WTC11 (cell line): ENCODE measurements around the gene PTPRN2. TPM values are rescaled to one million over a fixed set of nuclear protein-coding genes. Genes with fewer than 3 reads are reported as not detected.

Experiments
- ATAC-seq: fragments of 200-7000 bp; cut with Tn5 transposase; 2 replicates; pipeline ENCODE4 v1.10.0; 2021; ENCODE audit warnings: mild to moderate bottlenecking, moderate library complexity
- CTCF ChIA-PET: fragments of 300-600 bp; sonication (Branson Sonifier 250); formaldehyde crosslinking; loops from one replicate; lab custom pipeline; 2021; ENCODE audit warnings: antibody characterized with exemption; lab: Charles Lee
- POLR2A ChIA-PET: fragments of 350-600 bp; sonication (Branson Sonifier 250); formaldehyde crosslinking; loops from one replicate; lab custom pipeline; 2021; ENCODE audit warnings: antibody characterized with exemption; lab: Charles Lee
- DNase-seq: peaks from one replicate; pipeline ENCODE4 v3.0.0; 2021; ENCODE audit warnings: low spot score
- H3K27ac Mint-ChIP-seq: 2 replicates; pipeline ENCODE4 v1.8.0; 2021; ENCODE audit warnings: mixed read lengths
- H3K27me3 Mint-ChIP-seq: 2 replicates; pipeline ENCODE4 v1.8.0; 2021; ENCODE audit warnings: low read depth, mild to moderate bottlenecking, moderate library complexity, mixed read lengths
- H3K36me3 Mint-ChIP-seq: 2 replicates; pipeline ENCODE4 v1.8.0; 2021; ENCODE audit warnings: mixed read lengths
- H3K4me1 Mint-ChIP-seq: 2 replicates; pipeline ENCODE4 v1.8.0; 2022; ENCODE audit warnings: mixed read lengths
- H3K4me3 Mint-ChIP-seq: 2 replicates; pipeline ENCODE4 v1.8.0; 2021; ENCODE audit warnings: mild to moderate bottlenecking, moderate library complexity, mixed read lengths
- H3K9me3 Mint-ChIP-seq: 2 replicates; pipeline ENCODE4 v1.8.0; 2021; ENCODE audit warnings: mixed read lengths
- FOXJ3 ChIP-seq: sonication (generic); formaldehyde crosslinking; IDR thresholded peaks from 2 replicates; pipeline ENCODE4 v1.9.0; 2021; ENCODE audit warnings: missing genetic modification reagents, mild to moderate bottlenecking, borderline replicate concordance
- GTF2I ChIP-seq: fragments of 250-450 bp; sonication (Bioruptor Pico); conservative IDR thresholded peaks from 2 replicates; pipeline ENCODE4 v1.4.0; 2021; ENCODE audit warnings: mild to moderate bottlenecking
- MXD4 ChIP-seq: fragments of 250-450 bp; sonication (Bioruptor Pico); IDR thresholded peaks from 2 replicates; pipeline ENCODE4 v1.8.0; 2021; ENCODE audit warnings: mild to moderate bottlenecking, moderate library complexity, borderline replicate concordance
- NFE2L1 ChIP-seq: sonication (generic); formaldehyde crosslinking; IDR thresholded peaks from 2 replicates; pipeline ENCODE4 v1.8.1; 2023; ENCODE audit warnings: missing genetic modification reagents
- NFYB ChIP-seq: sonication (generic); formaldehyde crosslinking; conservative IDR thresholded peaks from 2 replicates; pipeline ENCODE4 v1.8.0; 2022; ENCODE audit warnings: low read depth, missing genetic modification reagents
- OVOL2 ChIP-seq: fragments of 250-450 bp; sonication (Bioruptor Pico); IDR thresholded peaks from 2 replicates; pipeline ENCODE4 v1.9.0; 2021; ENCODE audit warnings: mild to moderate bottlenecking, borderline replicate concordance
- RELA ChIP-seq: sonication (generic); formaldehyde crosslinking; IDR thresholded peaks from 2 replicates; pipeline ENCODE4 v1.8.1; 2022; ENCODE audit warnings: missing genetic modification reagents, mild to moderate bottlenecking, borderline replicate concordance
- SMAD3 ChIP-seq: sonication (generic); formaldehyde crosslinking; IDR thresholded peaks from 2 replicates; pipeline ENCODE4 v1.8.0; 2022; ENCODE audit warnings: missing genetic modification reagents, mild to moderate bottlenecking, borderline replicate concordance
- SMAD4 ChIP-seq: sonication (generic); formaldehyde crosslinking; IDR thresholded peaks from 2 replicates; pipeline ENCODE4 v1.8.0; 2022; ENCODE audit warnings: mild to moderate bottlenecking, missing genetic modification reagents
- SOX15 ChIP-seq: fragments of 250-450 bp; sonication (Bioruptor Pico); IDR thresholded peaks from 2 replicates; pipeline ENCODE4 v1.9.0; 2021; ENCODE audit warnings: mild to moderate bottlenecking
- SP1 ChIP-seq: sonication (generic); formaldehyde crosslinking; conservative IDR thresholded peaks from 2 replicates; pipeline ENCODE4 v1.8.1; 2022; ENCODE audit warnings: missing genetic modification reagents
- TCF7 ChIP-seq: sonication (generic); formaldehyde crosslinking; IDR thresholded peaks from 2 replicates; pipeline ENCODE4 v1.8.0; 2022; ENCODE audit warnings: mild to moderate bottlenecking, low read depth, missing genetic modification reagents, moderate library complexity
- TEAD4 ChIP-seq: sonication (generic); formaldehyde crosslinking; IDR thresholded peaks from 2 replicates; pipeline ENCODE4 v1.8.0; 2022; ENCODE audit warnings: mild to moderate bottlenecking, missing genetic modification reagents
- TP53 ChIP-seq: sonication (generic); formaldehyde crosslinking; IDR thresholded peaks from 2 replicates; pipeline ENCODE4 v1.8.1; 2023; ENCODE audit warnings: mild to moderate bottlenecking, missing genetic modification reagents
- ZBTB21 ChIP-seq: sonication (generic); formaldehyde crosslinking; IDR thresholded peaks from 2 replicates; pipeline ENCODE4 v1.8.1; 2023; ENCODE audit warnings: mild to moderate bottlenecking, missing genetic modification reagents, borderline replicate concordance
- ZNF121 ChIP-seq: sonication (generic); formaldehyde crosslinking; IDR thresholded peaks from 2 replicates; pipeline ENCODE4 v1.8.0; 2023; ENCODE audit warnings: missing genetic modification reagents
- ZNF138 ChIP-seq: sonication (generic); formaldehyde crosslinking; conservative IDR thresholded peaks from 2 replicates; pipeline ENCODE4 v1.8.1; 2022; ENCODE audit warnings: mild to moderate bottlenecking, moderate library complexity, missing genetic modification reagents
- ZNF232 ChIP-seq: sonication (generic); formaldehyde crosslinking; IDR thresholded peaks from 2 replicates; pipeline ENCODE4 v1.8.0; 2022; ENCODE audit warnings: mild to moderate bottlenecking, missing genetic modification reagents
- ZNF671 ChIP-seq: fragments of 250-450 bp; sonication (Bioruptor Pico); IDR thresholded peaks from 2 replicates; pipeline ENCODE4 v1.8.0; 2021; ENCODE audit warnings: mild to moderate bottlenecking
- total RNA-seq: library from RNA; stranded (reverse); gene quantifications from 3 replicates; pipeline ENCODE4 v1.2.3, GENCODE V29; 2021
- TF ChIP-seq, protein P1 (sequence below): fragments of 200-600 bp; IDR thresholded peaks from 2 replicates; pipeline ENCODE4 v1.8.0; 2022; ENCODE audit warnings: antibody characterized with exemption
- TF ChIP-seq, protein P2 (sequence below): sonication (generic); formaldehyde crosslinking; IDR thresholded peaks from 2 replicates; pipeline ENCODE4 v1.8.1; 2023; ENCODE audit warnings: mild to moderate bottlenecking, missing genetic modification reagents, moderate library complexity
- TF ChIP-seq, protein P3 (sequence below): fragments of 250-450 bp; sonication (Bioruptor Pico); IDR thresholded peaks from 2 replicates; pipeline ENCODE4 v1.9.0; 2021; ENCODE audit warnings: mild to moderate bottlenecking
- TF ChIP-seq, protein P4 (sequence below): sonication (generic); formaldehyde crosslinking; IDR thresholded peaks from 2 replicates; pipeline ENCODE4 v1.8.0; 2022; ENCODE audit warnings: mild to moderate bottlenecking, missing genetic modification reagents
- TF ChIP-seq, protein P5 (sequence below): sonication (generic); formaldehyde crosslinking; IDR thresholded peaks from 2 replicates; pipeline ENCODE4 v1.8.1; 2022; ENCODE audit warnings: mild to moderate bottlenecking, moderate library complexity, missing genetic modification reagents
- TF ChIP-seq, protein P6 (sequence below): sonication (generic); formaldehyde crosslinking; IDR thresholded peaks from 2 replicates; pipeline ENCODE4 v1.8.1; 2022; ENCODE audit warnings: low read depth, missing genetic modification reagents, borderline replicate concordance
- TF ChIP-seq, protein P7 (sequence below): sonication (generic); formaldehyde crosslinking; IDR thresholded peaks from 2 replicates; pipeline ENCODE4 v1.8.1; 2023; ENCODE audit warnings: mild to moderate bottlenecking, missing genetic modification reagents, moderate library complexity

The PTPRN2 gene
- total RNA-seq, 1 experiment from 2014 or later, result 4.7 TPM

DNA sequence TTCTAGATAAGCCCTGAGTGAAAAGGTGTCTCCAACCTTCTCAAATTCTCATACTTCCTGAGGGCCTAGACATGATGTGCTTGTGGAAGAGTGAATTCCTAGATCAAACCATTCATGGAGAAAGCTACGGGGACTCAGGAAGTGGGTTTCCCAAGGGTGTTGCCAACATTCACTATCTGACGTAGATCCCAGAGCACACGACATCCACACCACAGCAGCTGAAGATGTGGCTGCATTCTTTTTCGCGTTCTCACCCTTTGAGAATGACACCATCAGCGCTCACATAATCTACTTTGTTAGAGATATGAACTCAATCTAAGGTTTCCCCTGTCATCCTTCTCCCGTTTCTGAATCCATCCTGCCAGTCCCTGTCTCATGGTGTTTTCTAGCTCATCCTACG lies 960.0 kb downstream of the PTPRN2 start:
- TF ChIP-seq ZBTB21, result no peak
- no peak for TF ChIP-seq ZNF671 (CRISPR knock-in tag)
- no peak for TF ChIP-seq TCF7 (CRISPR knock-in tag)
- TF ChIP-seq SP1 (CRISPR knock-in tag), result no peak
- no peak for TF ChIP-seq RELA (CRISPR knock-in tag)
- TF ChIP-seq NFYB (CRISPR knock-in tag), result no peak
- no peak for TF ChIP-seq OVOL2 (CRISPR knock-in tag)
- TF ChIP-seq MXD4, result no peak
- TF ChIP-seq, protein P1, sequence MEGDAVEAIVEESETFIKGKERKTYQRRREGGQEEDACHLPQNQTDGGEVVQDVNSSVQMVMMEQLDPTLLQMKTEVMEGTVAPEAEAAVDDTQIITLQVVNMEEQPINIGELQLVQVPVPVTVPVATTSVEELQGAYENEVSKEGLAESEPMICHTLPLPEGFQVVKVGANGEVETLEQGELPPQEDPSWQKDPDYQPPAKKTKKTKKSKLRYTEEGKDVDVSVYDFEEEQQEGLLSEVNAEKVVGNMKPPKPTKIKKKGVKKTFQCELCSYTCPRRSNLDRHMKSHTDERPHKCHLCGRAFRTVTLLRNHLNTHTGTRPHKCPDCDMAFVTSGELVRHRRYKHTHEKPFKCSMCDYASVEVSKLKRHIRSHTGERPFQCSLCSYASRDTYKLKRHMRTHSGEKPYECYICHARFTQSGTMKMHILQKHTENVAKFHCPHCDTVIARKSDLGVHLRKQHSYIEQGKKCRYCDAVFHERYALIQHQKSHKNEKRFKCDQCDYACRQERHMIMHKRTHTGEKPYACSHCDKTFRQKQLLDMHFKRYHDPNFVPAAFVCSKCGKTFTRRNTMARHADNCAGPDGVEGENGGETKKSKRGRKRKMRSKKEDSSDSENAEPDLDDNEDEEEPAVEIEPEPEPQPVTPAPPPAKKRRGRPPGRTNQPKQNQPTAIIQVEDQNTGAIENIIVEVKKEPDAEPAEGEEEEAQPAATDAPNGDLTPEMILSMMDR, result no peak
- TF ChIP-seq, protein P2, sequence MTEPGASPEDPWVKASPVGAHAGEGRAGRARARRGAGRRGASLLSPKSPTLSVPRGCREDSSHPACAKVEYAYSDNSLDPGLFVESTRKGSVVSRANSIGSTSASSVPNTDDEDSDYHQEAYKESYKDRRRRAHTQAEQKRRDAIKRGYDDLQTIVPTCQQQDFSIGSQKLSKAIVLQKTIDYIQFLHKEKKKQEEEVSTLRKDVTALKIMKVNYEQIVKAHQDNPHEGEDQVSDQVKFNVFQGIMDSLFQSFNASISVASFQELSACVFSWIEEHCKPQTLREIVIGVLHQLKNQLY (CRISPR knock-in tag), result no peak
- TF ChIP-seq ZNF121, result no peak
- TF ChIP-seq ZNF138 (CRISPR knock-in tag), result no peak
- no peak for TF ChIP-seq ZNF232 (CRISPR knock-in tag)
- TF ChIP-seq, protein P3, sequence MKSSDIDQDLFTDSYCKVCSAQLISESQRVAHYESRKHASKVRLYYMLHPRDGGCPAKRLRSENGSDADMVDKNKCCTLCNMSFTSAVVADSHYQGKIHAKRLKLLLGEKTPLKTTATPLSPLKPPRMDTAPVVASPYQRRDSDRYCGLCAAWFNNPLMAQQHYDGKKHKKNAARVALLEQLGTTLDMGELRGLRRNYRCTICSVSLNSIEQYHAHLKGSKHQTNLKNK, result no peak
- TF ChIP-seq, protein P4, sequence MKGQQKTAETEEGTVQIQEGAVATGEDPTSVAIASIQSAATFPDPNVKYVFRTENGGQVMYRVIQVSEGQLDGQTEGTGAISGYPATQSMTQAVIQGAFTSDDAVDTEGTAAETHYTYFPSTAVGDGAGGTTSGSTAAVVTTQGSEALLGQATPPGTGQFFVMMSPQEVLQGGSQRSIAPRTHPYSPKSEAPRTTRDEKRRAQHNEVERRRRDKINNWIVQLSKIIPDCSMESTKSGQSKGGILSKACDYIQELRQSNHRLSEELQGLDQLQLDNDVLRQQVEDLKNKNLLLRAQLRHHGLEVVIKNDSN, result no peak
- no peak for TF ChIP-seq SOX15
- TF ChIP-seq TEAD4 (CRISPR knock-in tag), result no peak
- TF ChIP-seq, protein P5, sequence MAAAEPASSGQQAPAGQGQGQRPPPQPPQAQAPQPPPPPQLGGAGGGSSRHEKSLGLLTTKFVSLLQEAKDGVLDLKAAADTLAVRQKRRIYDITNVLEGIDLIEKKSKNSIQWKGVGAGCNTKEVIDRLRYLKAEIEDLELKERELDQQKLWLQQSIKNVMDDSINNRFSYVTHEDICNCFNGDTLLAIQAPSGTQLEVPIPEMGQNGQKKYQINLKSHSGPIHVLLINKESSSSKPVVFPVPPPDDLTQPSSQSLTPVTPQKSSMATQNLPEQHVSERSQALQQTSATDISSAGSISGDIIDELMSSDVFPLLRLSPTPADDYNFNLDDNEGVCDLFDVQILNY, result no peak
- no peak for TF ChIP-seq NFE2L1 (CRISPR knock-in tag)
- CTCF ChIA-PET, result no interaction called here
- no peaks in the 10 kb centered on the region for H3K4me1 Mint-ChIP-seq
- peaks cover 57% of the 10 kb centered on the region for H3K9me3 Mint-ChIP-seq
- H3K36me3 Mint-ChIP-seq, result peaks cover 23% of the 10 kb centered on the region
- H3K4me3 Mint-ChIP-seq, result no peak overlapping the region
- POLR2A ChIA-PET, result no interaction called here
- DNase-seq, result no peak
- no peak overlapping the region for H3K27ac Mint-ChIP-seq
- peaks cover 19% of the 10 kb centered on the region for H3K27me3 Mint-ChIP-seq
- no peak for ATAC-seq

DNA sequence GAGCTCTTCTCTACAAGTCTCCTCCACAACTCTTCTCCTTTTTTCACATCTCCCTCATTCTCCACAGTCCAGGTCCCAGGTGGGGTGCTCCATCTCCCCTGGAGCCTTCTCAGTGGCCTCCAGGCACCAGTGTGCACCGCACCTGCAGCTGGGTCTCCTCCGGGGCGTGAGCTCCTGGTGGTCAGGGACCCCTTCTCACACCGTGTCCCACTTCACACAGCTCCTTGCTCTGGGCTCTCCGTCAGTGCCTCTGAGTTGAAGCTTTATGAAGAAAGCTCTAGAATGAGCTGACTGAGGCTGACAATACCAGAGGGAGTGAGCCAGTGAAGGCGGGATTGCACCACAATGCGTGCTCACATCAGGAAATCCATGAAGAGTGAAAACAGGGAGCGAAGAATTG lies 960.6 kb downstream of the PTPRN2 start:
- Mint-ChIP-seq H3K27ac (no peak overlapping the region), H3K27me3 (peaks cover 19% of the 10 kb centered on the region)
- CTCF ChIA-PET, result no interaction called here

More for the DNA sequence above, 960.6 kb downstream of the PTPRN2 start:
- peaks cover 52% of the 10 kb centered on the region for H3K9me3 Mint-ChIP-seq
- TF ChIP-seq TP53 (CRISPR knock-in tag), result no peak
- TF ChIP-seq SMAD3 (CRISPR knock-in tag), result no peak
- no peak for TF ChIP-seq FOXJ3 (CRISPR knock-in tag)
- no peak for TF ChIP-seq NFE2L1 (CRISPR knock-in tag)
- TF ChIP-seq SMAD4 (CRISPR knock-in tag), result no peak
- TF ChIP-seq, protein P6, sequence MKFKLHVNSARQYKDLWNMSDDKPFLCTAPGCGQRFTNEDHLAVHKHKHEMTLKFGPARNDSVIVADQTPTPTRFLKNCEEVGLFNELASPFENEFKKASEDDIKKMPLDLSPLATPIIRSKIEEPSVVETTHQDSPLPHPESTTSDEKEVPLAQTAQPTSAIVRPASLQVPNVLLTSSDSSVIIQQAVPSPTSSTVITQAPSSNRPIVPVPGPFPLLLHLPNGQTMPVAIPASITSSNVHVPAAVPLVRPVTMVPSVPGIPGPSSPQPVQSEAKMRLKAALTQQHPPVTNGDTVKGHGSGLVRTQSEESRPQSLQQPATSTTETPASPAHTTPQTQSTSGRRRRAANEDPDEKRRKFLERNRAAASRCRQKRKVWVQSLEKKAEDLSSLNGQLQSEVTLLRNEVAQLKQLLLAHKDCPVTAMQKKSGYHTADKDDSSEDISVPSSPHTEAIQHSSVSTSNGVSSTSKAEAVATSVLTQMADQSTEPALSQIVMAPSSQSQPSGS (CRISPR knock-in tag), result no peak
- TF ChIP-seq GTF2I, result no peak
- TF ChIP-seq, protein P7, sequence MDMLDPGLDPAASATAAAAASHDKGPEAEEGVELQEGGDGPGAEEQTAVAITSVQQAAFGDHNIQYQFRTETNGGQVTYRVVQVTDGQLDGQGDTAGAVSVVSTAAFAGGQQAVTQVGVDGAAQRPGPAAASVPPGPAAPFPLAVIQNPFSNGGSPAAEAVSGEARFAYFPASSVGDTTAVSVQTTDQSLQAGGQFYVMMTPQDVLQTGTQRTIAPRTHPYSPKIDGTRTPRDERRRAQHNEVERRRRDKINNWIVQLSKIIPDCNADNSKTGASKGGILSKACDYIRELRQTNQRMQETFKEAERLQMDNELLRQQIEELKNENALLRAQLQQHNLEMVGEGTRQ (CRISPR knock-in tag), result no peak
- ATAC-seq (no peak), DNase-seq (no peak)
- H3K4me3 Mint-ChIP-seq, result no peak overlapping the region
- POLR2A ChIA-PET, result no interaction called here
- no peaks in the 10 kb centered on the region for H3K4me1 Mint-ChIP-seq
- peaks cover 23% of the 10 kb centered on the region; the same call in 1 of the 2 replicates for H3K36me3 Mint-ChIP-seq
